ENCODE measurements around the gene AGER. TPM values are rescaled to one million over a fixed set of nuclear protein-coding genes. Genes with fewer than 3 reads are reported as not detected.
A peak's percentile ranks its signal among the peaks of the same experiment; 100 is the strongest.
"Not testable (repeated sequence)": the region's sequence is repeated elsewhere in the genome, so short reads cannot be mapped to it uniquely, and the experiment has no call there.

Gene AGER
- total and polyA plus RNA-seq, 2 donors (not counting 3 experiments of a cell fraction or from before 2014, with no cell fraction given) = 5.1 to 18.5 TPM

DNA sequence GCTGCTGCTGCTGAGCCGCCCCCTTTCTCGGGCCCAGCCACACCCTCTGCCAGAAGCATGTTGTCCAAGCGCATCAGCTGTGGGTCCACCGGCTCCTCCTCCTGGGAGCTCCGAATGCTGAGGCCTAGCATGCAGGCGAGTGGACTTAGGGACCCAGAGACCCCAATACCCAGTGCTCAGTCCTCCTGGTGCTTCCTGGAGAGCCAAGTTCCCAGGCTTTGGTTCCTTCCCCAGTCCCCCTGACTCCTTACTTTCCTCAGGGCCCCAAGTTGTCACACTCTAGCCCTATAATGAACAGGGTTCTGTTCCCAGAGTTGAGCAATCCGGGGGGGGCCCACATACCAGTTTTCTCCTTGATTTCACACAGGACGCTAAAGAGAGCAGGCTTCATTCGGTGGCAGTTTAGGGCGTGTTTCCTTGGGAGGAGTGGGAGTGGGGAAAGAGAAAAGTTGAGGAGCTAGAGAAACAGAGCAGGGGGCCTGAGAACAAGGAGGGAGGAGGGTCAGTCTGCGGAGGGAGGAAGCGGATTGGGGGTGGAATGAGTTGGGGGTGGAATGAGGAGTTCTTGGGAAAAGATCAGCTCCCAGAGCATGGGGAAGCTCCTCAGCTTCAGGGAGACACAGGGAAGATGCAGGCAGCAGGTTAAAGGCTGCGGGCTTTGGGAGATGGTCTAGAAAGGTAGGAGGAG is 4.5 kb upstream of the AGER start:
- Histone ChIP-seq H3K27me3 (ENCODE audit: control insufficient read depth in 2 of 2, insufficient read depth in 2 of 2, low read length in 2 of 2) (no peaks in the 10 kb centered on the region), H3K27ac (ENCODE audit: insufficient read depth, low read depth, low read length) (peak overlapping the region; percentile 51), H3K4me2 (ENCODE audit: insufficient read depth, low read length) (peak overlapping the region; percentile 89), H3K4me3 (replicated peaks in 1 of 3; ENCODE audit: insufficient read depth in 1 of 3, low read depth in 1 of 3, low read length in 3 of 3) (peak overlapping the region; percentile 32 to 83 (median 73)), H2AFZ (ENCODE audit: low read depth, low read length) (no peak overlapping the region), H3K9ac (replicated peaks; ENCODE audit: extremely low read depth, insufficient read depth, low read length) (peak overlapping the region; percentile 66), H3K9me3 (replicated peaks; ENCODE audit: control insufficient read depth, insufficient read depth, low read length) (no peaks in the 10 kb centered on the region), H3K9me1 (replicated peaks; ENCODE audit: control insufficient read depth, extremely low read depth, insufficient read depth, low read length) (no peaks in the 10 kb centered on the region), H3K79me2 (ENCODE audit: control insufficient read depth, insufficient read depth, low read length) (peaks cover 23% of the 10 kb centered on the region), H3K4me1 (ENCODE audit: control insufficient read depth, extremely low read depth, insufficient read depth, low read length) (peaks cover 41% of the 10 kb centered on the region), H4K20me1 (replicated peaks; ENCODE audit: control insufficient read depth, extremely low read depth, insufficient read depth, low read length) (no peaks in the 10 kb centered on the region), H3K36me3 (ENCODE audit: control insufficient read depth in 2 of 2, extremely low read depth in 1 of 2, insufficient read depth in 2 of 2, low read length in 2 of 2) (peaks cover 0 to 18% of the 10 kb centered on the region in 2 experiments)
- POLR2A ChIA-PET = no interaction called here
- intact Hi-C loops (cut with micrococcal nuclease) (no loop called here), dilution Hi-C loops (cut with MboI; ENCODE audit: extremely low pct_ligation_motif_present, low sequenced_read_pairs) (no loop called here)
- CTCF ChIA-PET = interaction anchor here (0.7 to 1.1 kb wide), 2 partner anchors 10 to 60 kb away, joined by 3 to 4 read pairs; partner anchors contain the start of gene ATF6B
- DNase-seq (ENCODE audit: low read depth, low spot score) (peak; percentile 29), FAIRE-seq (peak; percentile 69)
- BruUV-seq (replicated peaks) = no TSS peak
- TF ChIP-seq POLR2AphosphoS5 (IDR thresholded peaks at IDR 0.05; ENCODE audit: insufficient read depth, low read depth, low read length) = no peak
- TF ChIP-seq, protein P1, sequence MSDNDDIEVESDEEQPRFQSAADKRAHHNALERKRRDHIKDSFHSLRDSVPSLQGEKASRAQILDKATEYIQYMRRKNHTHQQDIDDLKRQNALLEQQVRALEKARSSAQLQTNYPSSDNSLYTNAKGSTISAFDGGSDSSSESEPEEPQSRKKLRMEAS (IDR thresholded peaks at IDR 0.05; ENCODE audit: insufficient read depth, insufficient read length) = no peak
- TF ChIP-seq MYC (IDR thresholded peaks at IDR 0.05; ENCODE audit: low read depth, low read length) = no peak
- TF ChIP-seq GATA2 (IDR thresholded peaks at IDR 0.05; ENCODE audit: insufficient read depth, insufficient read length, low read depth, low read length) = no peak
- TF ChIP-seq CTCF (IDR thresholded peaks at IDR 0.05; ENCODE audit: extremely low read depth in 1 of 2, insufficient read depth in 1 of 2, low read depth in 1 of 2, low read length in 2 of 2) = no peak
- no peak for TF ChIP-seq JUN (IDR thresholded peaks at IDR 0.05; ENCODE audit: borderline replicate concordance, insufficient read depth, insufficient read length, low read depth)
- no peak for TF ChIP-seq EZH2 (IDR thresholded peaks at IDR 0.05; ENCODE audit: borderline replicate concordance, low read depth, low read length, severe bottlenecking)
- no peak for TF ChIP-seq POLR2A (IDR thresholded peaks at IDR 0.05; ENCODE audit: low read depth, low read length)
- no peak for TF ChIP-seq FOS (IDR thresholded peaks at IDR 0.05; ENCODE audit: borderline replicate concordance, insufficient read depth, low read length)

DNA sequence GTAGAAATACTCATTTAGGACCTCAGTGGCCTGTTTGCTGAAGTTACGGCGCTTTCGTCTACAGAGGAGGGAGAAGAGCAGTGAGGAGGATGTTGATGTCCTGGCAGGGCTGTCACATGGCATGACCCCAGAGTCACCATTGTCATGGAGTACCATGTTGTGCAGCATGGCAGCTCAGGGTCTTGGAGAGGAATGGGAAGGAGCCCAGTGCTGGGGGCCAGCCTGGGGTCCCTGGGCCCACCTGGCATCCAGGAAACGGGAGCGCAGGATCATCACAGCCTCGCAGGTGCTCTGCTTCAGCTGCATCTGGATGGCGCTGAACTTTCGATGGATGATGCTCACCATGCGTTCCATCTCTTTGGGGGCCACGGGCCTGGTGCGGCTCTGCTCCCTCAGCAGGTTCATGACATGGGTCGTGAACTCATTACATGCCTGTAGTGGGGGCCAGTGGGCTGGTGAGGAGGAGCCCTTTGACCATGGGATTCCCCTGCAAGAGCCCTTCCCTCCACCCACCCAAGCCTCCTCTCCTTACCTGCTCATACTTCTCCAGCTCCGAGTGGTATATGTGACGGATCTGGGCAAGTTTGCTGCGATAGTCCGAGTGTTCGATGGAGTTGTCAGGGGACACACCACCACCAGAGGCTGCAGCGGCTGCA is 3.8 kb upstream of the AGER start:
- FAIRE-seq = peak; percentile 49
- H4K20me1 ChIP-seq (replicated peaks; ENCODE audit: control insufficient read depth, extremely low read depth, insufficient read depth, low read length); H3K9me1 ChIP-seq (replicated peaks; ENCODE audit: control insufficient read depth, extremely low read depth, insufficient read depth, low read length); intact Hi-C loops (cut with micrococcal nuclease); H3K9ac ChIP-seq (replicated peaks; ENCODE audit: extremely low read depth, insufficient read depth, low read length); H2AFZ ChIP-seq (ENCODE audit: low read depth, low read length); DNase-seq (ENCODE audit: low read depth, low spot score); H3K9me3 ChIP-seq (replicated peaks; ENCODE audit: control insufficient read depth, insufficient read depth, low read length); H3K27me3 ChIP-seq (ENCODE audit: control insufficient read depth in 2 of 2, insufficient read depth in 2 of 2, low read length in 2 of 2); dilution Hi-C loops (cut with MboI; ENCODE audit: extremely low pct_ligation_motif_present, low sequenced_read_pairs); BruUV-seq (replicated peaks): not testable (repeated sequence)
- POLR2A ChIA-PET = interaction anchor here (1.2 kb wide), 1 partner anchor 8 kb away, joined by 4 read pairs; no protein-coding TSS in a partner anchor
- Histone ChIP-seq H3K79me2 (ENCODE audit: control insufficient read depth, insufficient read depth, low read length) (peaks cover 23% of the 10 kb centered on the region), H3K4me2 (ENCODE audit: insufficient read depth, low read length) (peak overlapping the region; percentile 89), H3K4me1 (ENCODE audit: control insufficient read depth, extremely low read depth, insufficient read depth, low read length) (peaks cover 38% of the 10 kb centered on the region), H3K36me3 (ENCODE audit: control insufficient read depth in 2 of 2, extremely low read depth in 1 of 2, insufficient read depth in 2 of 2, low read length in 2 of 2) (peaks cover 0 to 20% of the 10 kb centered on the region in 2 experiments), H3K4me3 (replicated peaks in 1 of 3; ENCODE audit: insufficient read depth in 1 of 3, low read depth in 1 of 3, low read length in 3 of 3) (peak overlapping the region in 1 of 3 experiments; percentile 83), H3K27ac (ENCODE audit: insufficient read depth, low read depth, low read length) (peak overlapping the region; percentile 18)
- CTCF ChIA-PET = interaction anchor here (0.7 kb wide), 1 partner anchor 9 kb away, joined by 3 read pairs; no protein-coding TSS in a partner anchor

Measured in endothelial cell of umbilical vein (primary cell).